ENCODE results near the gene HOXB13.

GRCh38 chr17:48769009-48769675, 40.6 kb upstream of the HOXB13 start:
- TF ChIP-seq CTCF (conservative IDR thresholded peaks at IDR 0.05; ENCODE audit: low read length) (no peak), EZH2phosphoT487 (IDR thresholded peaks at IDR 0.05; ENCODE audit: borderline replicate concordance, low read depth, low read length) (no peak)
